Astrocyte (in vitro differentiated cells and primary cell): ENCODE results near the gene CHD6.

ENCODE experiments used
- CTCF ChIP-seq: IDR thresholded peaks from 2 replicates; pipeline ENCODE4 v1.5.1; 2011; ENCODE audit warnings: low read depth, mild to moderate bottlenecking, inconsistent platforms, low read length, moderate library complexity; ENCODE audit not compliant: insufficient read depth
- EZH2 ChIP-seq: IDR thresholded peaks from 2 replicates; pipeline ENCODE4 v1.6.1; 2012; ENCODE audit warnings: mild to moderate bottlenecking, low read length, inconsistent platforms; ENCODE audit not compliant: insufficient read depth

- TF ChIP-seq CTCF (no peak), EZH2 (no peak)
These were observed 235.3 kb downstream of the CHD6 start for GRCh38 chr20:41382791-41383305.
